ENCODE data around the gene ZNF408. TPM values are rescaled to one million over a fixed set of nuclear protein-coding genes. Genes with fewer than 3 reads are reported as not detected.

The ZNF408 gene
- 7.6 and 8.2 TPM in 2 replicates for total RNA-seq

DNA sequence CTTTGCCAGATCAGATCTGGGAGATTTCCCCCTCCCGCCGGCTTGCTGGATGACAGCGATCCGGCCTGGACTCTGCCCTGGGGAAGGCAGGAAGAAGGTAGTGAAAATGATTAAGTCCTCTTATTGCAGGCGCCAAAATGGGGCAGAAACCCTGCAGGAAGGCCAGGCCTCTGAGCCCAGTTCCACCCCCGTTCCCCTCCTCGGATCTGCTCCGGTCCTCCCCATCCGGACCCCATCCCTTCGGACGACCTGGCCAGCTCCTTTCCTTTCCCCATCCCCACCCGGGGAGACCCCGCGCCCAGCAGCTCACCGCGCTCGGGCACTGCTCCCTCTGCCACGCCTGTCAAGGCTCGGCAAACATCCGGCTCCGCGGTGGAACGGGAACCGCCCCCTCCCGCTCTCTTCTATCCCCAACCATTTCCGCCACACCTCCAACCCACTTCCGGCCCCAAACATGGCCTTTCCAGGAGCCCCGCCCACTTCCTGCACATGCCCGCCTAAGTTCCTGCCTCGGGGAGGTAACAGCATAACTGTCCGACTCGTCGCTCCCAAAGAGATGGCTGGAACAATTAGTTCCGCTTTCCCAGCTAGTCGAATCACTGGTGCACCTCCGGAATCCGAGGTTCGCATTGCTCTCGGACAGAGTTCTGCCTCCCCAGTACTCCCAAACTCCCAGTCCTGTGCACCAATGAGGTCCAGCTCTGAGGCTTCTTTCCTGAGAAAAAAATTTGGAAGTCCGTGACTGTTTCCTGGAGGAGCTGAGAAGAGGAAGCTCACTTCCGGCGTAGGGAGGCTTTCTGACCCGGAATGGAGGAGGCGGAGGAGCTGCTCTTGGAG lies at the start of gene ZNF408, which contains the start of gene ARHGAP1:
TSS of gene ZNF408 (plus strand) at position 791 of the 837 bp plus-strand sequence. CDS start at position 808, 17 bp downstream.
TSS of gene ARHGAP1 (minus strand) at position 379 of the 837 bp plus-strand sequence. CDS start 4,512 bp downstream, outside the sequence.
- Histone ChIP-seq H3K4me3 (ENCODE audit: low read depth, low read length) (peak within 1 kb of the TSS; percentile 65), H3K36me3 (ENCODE audit: control insufficient read depth, insufficient read depth, low read length) (peaks cover 31% of the 10 kb centered on the region), H3K27me3 (ENCODE audit: control insufficient read depth, insufficient read depth, low read length) (no peaks in the 10 kb centered on the region)
- TF ChIP-seq, protein P1, sequence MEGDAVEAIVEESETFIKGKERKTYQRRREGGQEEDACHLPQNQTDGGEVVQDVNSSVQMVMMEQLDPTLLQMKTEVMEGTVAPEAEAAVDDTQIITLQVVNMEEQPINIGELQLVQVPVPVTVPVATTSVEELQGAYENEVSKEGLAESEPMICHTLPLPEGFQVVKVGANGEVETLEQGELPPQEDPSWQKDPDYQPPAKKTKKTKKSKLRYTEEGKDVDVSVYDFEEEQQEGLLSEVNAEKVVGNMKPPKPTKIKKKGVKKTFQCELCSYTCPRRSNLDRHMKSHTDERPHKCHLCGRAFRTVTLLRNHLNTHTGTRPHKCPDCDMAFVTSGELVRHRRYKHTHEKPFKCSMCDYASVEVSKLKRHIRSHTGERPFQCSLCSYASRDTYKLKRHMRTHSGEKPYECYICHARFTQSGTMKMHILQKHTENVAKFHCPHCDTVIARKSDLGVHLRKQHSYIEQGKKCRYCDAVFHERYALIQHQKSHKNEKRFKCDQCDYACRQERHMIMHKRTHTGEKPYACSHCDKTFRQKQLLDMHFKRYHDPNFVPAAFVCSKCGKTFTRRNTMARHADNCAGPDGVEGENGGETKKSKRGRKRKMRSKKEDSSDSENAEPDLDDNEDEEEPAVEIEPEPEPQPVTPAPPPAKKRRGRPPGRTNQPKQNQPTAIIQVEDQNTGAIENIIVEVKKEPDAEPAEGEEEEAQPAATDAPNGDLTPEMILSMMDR (IDR thresholded peaks at IDR 0.05; ENCODE audit: insufficient read depth, low read length, severe bottlenecking), result no peak
- FAIRE-seq, result no peak
- peak; percentile 96 for DNase-seq (ENCODE audit: low read depth)

DNA sequence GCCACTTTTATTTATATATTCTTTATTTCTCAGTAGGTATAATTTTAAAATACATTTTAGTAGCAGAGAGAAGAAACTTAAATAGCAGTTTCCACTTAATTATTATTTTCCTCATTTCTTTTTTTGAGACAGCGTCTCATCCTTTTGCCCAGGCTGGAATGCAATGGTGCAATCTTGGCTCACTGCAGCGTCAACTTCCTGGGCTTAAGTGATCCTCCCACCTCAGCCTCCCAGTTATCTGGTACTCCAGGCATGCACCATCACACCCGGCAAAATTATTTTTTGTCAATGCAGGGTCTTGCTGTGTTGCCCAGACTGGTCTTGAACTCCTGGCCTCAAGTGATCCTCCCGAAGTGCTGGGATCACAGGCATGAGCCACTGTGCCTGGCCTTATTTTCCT lies 45.2 kb upstream of the ZNF408 start:
- TF ChIP-seq, protein P1 (IDR thresholded peaks at IDR 0.05; ENCODE audit: insufficient read depth, low read length, severe bottlenecking), result no peak
- Histone ChIP-seq H3K27me3 (ENCODE audit: control insufficient read depth, insufficient read depth, low read length) (no peaks in the 10 kb centered on the region), H3K36me3 (ENCODE audit: control insufficient read depth, insufficient read depth, low read length) (peaks cover 6% of the 10 kb centered on the region), H3K4me3 (ENCODE audit: low read depth, low read length) (no peak overlapping the region)
- FAIRE-seq (no peak), DNase-seq (ENCODE audit: low read depth) (no peak)

DNA sequence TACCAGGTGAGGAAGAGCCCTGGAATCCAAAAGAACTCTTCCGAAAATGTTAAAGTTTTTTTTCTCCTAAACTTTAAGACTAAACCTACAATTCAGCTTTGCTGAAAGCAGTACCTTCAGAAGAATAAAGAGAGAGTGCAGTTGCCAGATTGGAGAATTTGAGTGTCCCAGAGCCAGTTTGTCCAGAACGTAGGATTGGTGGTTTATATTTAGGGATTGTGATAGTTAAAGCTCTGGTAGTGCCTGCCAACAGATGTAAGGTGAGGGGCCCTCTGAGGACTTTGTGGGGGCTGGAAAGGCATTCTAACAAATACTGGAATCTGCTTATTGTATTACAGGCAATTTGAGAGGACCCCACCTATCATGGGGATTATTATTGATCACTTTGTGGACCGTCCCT lies 43.6 kb upstream of the ZNF408 start:
- TF ChIP-seq, protein P1 (IDR thresholded peaks at IDR 0.05; ENCODE audit: insufficient read depth, low read length, severe bottlenecking), result no peak
- Histone ChIP-seq H3K27me3 (ENCODE audit: control insufficient read depth, insufficient read depth, low read length) (no peaks in the 10 kb centered on the region), H3K4me3 (ENCODE audit: low read depth, low read length) (no peak overlapping the region), H3K36me3 (ENCODE audit: control insufficient read depth, insufficient read depth, low read length) (peaks cover 6% of the 10 kb centered on the region)
- FAIRE-seq (no peak), DNase-seq (ENCODE audit: low read depth) (no peak)

DNA sequence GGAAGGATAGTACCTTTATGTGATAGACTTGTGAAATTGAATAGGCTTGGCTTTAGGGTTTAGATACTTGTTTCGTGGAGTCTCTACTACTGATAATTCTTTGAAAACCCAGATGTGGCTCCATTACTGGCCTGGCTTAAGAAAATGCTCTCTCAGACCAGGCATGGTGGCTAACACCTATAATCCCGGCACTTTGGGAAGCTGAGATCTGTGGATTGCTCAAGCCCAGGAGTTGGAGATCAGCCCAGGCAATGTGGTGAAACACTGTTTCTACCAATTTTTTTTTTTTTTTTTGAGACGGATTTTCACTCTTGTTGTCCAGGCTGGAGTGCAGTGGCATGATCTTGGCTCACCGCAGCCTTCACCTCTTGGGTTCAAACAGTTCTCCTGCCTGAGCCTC lies 42.6 kb upstream of the ZNF408 start:
- DNase-seq (ENCODE audit: low read depth) (no peak), FAIRE-seq (no peak)
- Histone ChIP-seq H3K27me3 (ENCODE audit: control insufficient read depth, insufficient read depth, low read length) (no peaks in the 10 kb centered on the region), H3K36me3 (ENCODE audit: control insufficient read depth, insufficient read depth, low read length) (peaks cover 6% of the 10 kb centered on the region), H3K4me3 (ENCODE audit: low read depth, low read length) (no peak overlapping the region)
- TF ChIP-seq, protein P1 (IDR thresholded peaks at IDR 0.05; ENCODE audit: insufficient read depth, low read length, severe bottlenecking), result no peak

DNA sequence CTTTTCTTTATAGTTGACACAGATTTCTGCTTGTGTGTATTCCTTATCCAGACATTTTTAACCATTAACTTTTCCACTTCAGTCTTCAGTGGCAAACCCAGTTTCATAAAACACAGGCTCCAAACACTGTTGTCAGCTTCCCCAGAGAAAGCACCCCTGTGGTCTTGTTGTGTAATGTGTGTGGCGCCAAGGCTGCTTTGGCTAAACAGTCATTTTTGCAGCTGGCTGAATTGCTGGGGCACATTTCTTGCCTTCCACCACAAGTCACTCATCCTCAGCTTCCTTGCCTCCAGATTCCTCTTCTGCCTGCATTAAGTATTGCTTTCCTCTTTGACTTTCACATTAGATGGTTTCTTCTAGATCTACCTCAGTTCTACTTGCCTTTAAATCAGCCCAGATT lies 40.9 kb upstream of the ZNF408 start:
- FAIRE-seq (no peak), DNase-seq (ENCODE audit: low read depth) (no peak)
- TF ChIP-seq, protein P1 (IDR thresholded peaks at IDR 0.05; ENCODE audit: insufficient read depth, low read length, severe bottlenecking), result no peak
- Histone ChIP-seq H3K36me3 (ENCODE audit: control insufficient read depth, insufficient read depth, low read length) (peaks cover 11% of the 10 kb centered on the region), H3K4me3 (ENCODE audit: low read depth, low read length) (no peak overlapping the region), H3K27me3 (ENCODE audit: control insufficient read depth, insufficient read depth, low read length) (no peaks in the 10 kb centered on the region)

Measured in bronchial epithelial cell (primary cell).